Activated CD4-positive, CD25-positive, alpha-beta regulatory T cell treated with anti-CD3 and anti-CD28 coated beads, Interleukin-2, amount 50 U/mL, for 72 hours (primary cell): ENCODE measurements around the gene POP7.

Experiments
- DNase-seq: peaks from one replicate; pipeline ENCODE4 v3.0.0; 2021

POP7 gene

GRCh38 chr7:100730136-100730800 lies 24.3 kb downstream of the POP7 start:
- DNase-seq = no peak

GRCh38 chr7:100731937-100732636 lies 26.2 kb downstream of the POP7 start:
- no peak for DNase-seq

GRCh38 chr7:100735730-100736129 lies 29.8 kb downstream of the POP7 start:
- DNase-seq = no peak

- no peak for DNase-seq
These were observed 30.8 kb downstream of the POP7 start for GRCh38 chr7:100736671-100737070.

GRCh38 chr7:100739934-100740333 lies 34.0 kb downstream of the POP7 start:
- no peak for DNase-seq

- no peak for DNase-seq
These were observed 38.7 kb downstream of the POP7 start for GRCh38 chr7:100744605-100745004.

- no peak for DNase-seq
These were observed 39.3 kb downstream of the POP7 start for GRCh38 chr7:100745184-100745583.

- DNase-seq = no peak
These were observed 47.1 kb downstream of the POP7 start for GRCh38 chr7:100752994-100753393.

GRCh38 chr7:100753750-100754149 lies 47.8 kb downstream of the POP7 start:
- no peak for DNase-seq
